ENCODE measurements around the gene DAPK2.

DAPK2 gene

GRCh38 chr15:63996794-63997357 is 49.4 kb downstream of the DAPK2 start:
- DNase-seq (ENCODE audit: low read depth), result no peak

- no peak for DNase-seq (ENCODE audit: low read depth)
Measured at GRCh38 chr15:63995789-63996188, 50.5 kb downstream of the DAPK2 start.

GRCh38 chr15:63994073-63994600 is 52.1 kb downstream of the DAPK2 start:
- DNase-seq (ENCODE audit: low read depth), result no peak

- DNase-seq (ENCODE audit: low read depth), result no peak
Measured at GRCh38 chr15:63992300-63992699, 54.0 kb downstream of the DAPK2 start.

GRCh38 chr15:63991706-63992105 is 54.6 kb downstream of the DAPK2 start:
- no peak for DNase-seq (ENCODE audit: low read depth)

GRCh38 chr15:63990454-63990853 is 55.8 kb downstream of the DAPK2 start:
- DNase-seq (ENCODE audit: low read depth), result no peak

- DNase-seq (ENCODE audit: low read depth), result no peak
Measured at GRCh38 chr15:63987796-63988378, 58.4 kb downstream of the DAPK2 start.

GRCh38 chr15:63986751-63987341 is 59.4 kb downstream of the DAPK2 start:
- no peak for DNase-seq (ENCODE audit: low read depth)

- no peak for DNase-seq (ENCODE audit: low read depth)
Measured at GRCh38 chr15:63986185-63986680, 60.1 kb downstream of the DAPK2 start.

GRCh38 chr15:63985221-63986184 is 60.8 kb downstream of the DAPK2 start:
- DNase-seq (ENCODE audit: low read depth), result no peak

- DNase-seq (ENCODE audit: low read depth), result no peak
Measured at GRCh38 chr15:63984331-63984730, 62.0 kb downstream of the DAPK2 start.

- no peak for DNase-seq (ENCODE audit: low read depth)
Measured at GRCh38 chr15:63983061-63983711, 63.1 kb downstream of the DAPK2 start.

- DNase-seq (ENCODE audit: low read depth), result no peak
Measured at GRCh38 chr15:63982381-63982854, 63.9 kb downstream of the DAPK2 start.

GRCh38 chr15:63981596-63982320 is 64.5 kb downstream of the DAPK2 start:
- no peak for DNase-seq (ENCODE audit: low read depth)

- DNase-seq (ENCODE audit: low read depth), result no peak
Measured at GRCh38 chr15:63979262-63979793, 67.0 kb downstream of the DAPK2 start.

GRCh38 chr15:63978511-63979261 is 67.6 kb downstream of the DAPK2 start:
- no peak for DNase-seq (ENCODE audit: low read depth)

GRCh38 chr15:63977119-63977518 is 69.2 kb downstream of the DAPK2 start:
- DNase-seq (ENCODE audit: low read depth), result no peak

GRCh38 chr15:63974021-63974420 is 72.3 kb downstream of the DAPK2 start:
- DNase-seq (ENCODE audit: low read depth), result no peak

- no peak for DNase-seq (ENCODE audit: low read depth)
Measured at GRCh38 chr15:63973212-63974009, 72.9 kb downstream of the DAPK2 start.

All from activated T-cell treated with anti-CD3 and anti-CD28 coated beads for 24 hours (primary cell).